H1 (cell line): ENCODE measurements around the gene RBM19. TPM values are rescaled to one million over a fixed set of nuclear protein-coding genes. Genes with fewer than 3 reads are reported as not detected.

Experiments
- CTCF ChIA-PET: fragments of 300-600 bp; sonication (Branson Sonifier 250); formaldehyde crosslinking; loops from one replicate; lab custom pipeline; 2021; ENCODE audit not compliant: partially characterized antibody; lab: Charles Lee
- POLR2A ChIA-PET: fragments of 300-600 bp; sonication (Branson Sonifier 250); formaldehyde crosslinking; loops from one replicate; lab custom pipeline; 2021; ENCODE audit warnings: inconsistent platforms; ENCODE audit not compliant: partially characterized antibody; lab: Charles Lee
- DNase-seq, 2 experiments: peaks; one replicate each; pipeline versions ENCODE4 v3.0.0 to v3.0.0-alpha.2; 2010 to 2022; ENCODE audit warnings: low spot score in 2 of 2, low read depth in 1 of 2, mixed read lengths in 1 of 2
- FAIRE-seq: peaks from 2 replicates; lab custom pipeline; 2011; peaks lifted over from hg19 to GRCh38; lab: Jason Lieb, UNC
- H2AFZ ChIP-seq: 2 replicates; pipeline ENCODE4 v1.8.1; 2012; ENCODE audit warnings: low read length, inconsistent platforms
- H2AK5ac ChIP-seq: 2 replicates; pipeline ENCODE4 v1.6.1; 2013; ENCODE audit warnings: low read depth, low read length
- H2BK120ac ChIP-seq: replicated peaks from 2 replicates; pipeline ENCODE3; 2013; ENCODE audit warnings: low read depth, low read length, inconsistent platforms
- H2BK12ac ChIP-seq: 2 replicates; pipeline ENCODE4 v1.6.1; 2013; ENCODE audit warnings: low read depth, low read length
- H2BK15ac ChIP-seq: 2 replicates; pipeline ENCODE4 v1.6.1; 2013; ENCODE audit warnings: low read length
- H2BK20ac ChIP-seq: 2 replicates; pipeline ENCODE4 v1.6.1; 2013; ENCODE audit warnings: low read length
- H2BK5ac ChIP-seq: 2 replicates; pipeline ENCODE4 v1.6.1; 2013; ENCODE audit warnings: low read depth, low read length
- H3K14ac ChIP-seq: 2 replicates; pipeline ENCODE4 v1.6.1; 2013; ENCODE audit warnings: inconsistent platforms; ENCODE audit not compliant: insufficient read length
- H3K18ac ChIP-seq: 2 replicates; pipeline ENCODE4 v1.6.1; 2013; ENCODE audit warnings: low read length; ENCODE audit errors: extremely low read depth
- H3K23ac ChIP-seq: 2 replicates; pipeline ENCODE4 v1.6.1; 2013; ENCODE audit warnings: inconsistent platforms; ENCODE audit not compliant: insufficient read length
- H3K23me2 ChIP-seq: 2 replicates; pipeline ENCODE4 v1.6.1; 2013; ENCODE audit warnings: low read depth, low read length
- H3K27ac ChIP-seq: 2 replicates; pipeline ENCODE4 v1.6.1; 2011; ENCODE audit warnings: low read depth, low read length, inconsistent platforms
- H3K27me3 ChIP-seq, 4 experiments: replicated peaks in 1 of 4; 1 replicate in 1 of 4; 2 replicates in 3 of 4; pipeline versions ENCODE4 v1.6.1 to v1.8.1; 2011 to 2013; ENCODE audit warnings: low read length in 3 of 4, mild to moderate bottlenecking in 3 of 4, inconsistent platforms in 2 of 4, mixed read lengths in 2 of 4, moderate library complexity in 1 of 4; ENCODE audit not compliant: control insufficient read depth in 3 of 4, insufficient read depth in 3 of 4; ENCODE audit errors: extremely low read depth in 1 of 4
- H3K36me3 ChIP-seq, 4 experiments: 2 replicates each; pipeline versions ENCODE4 v1.6.1 to v1.8.1; 2011 to 2013; ENCODE audit warnings: mild to moderate bottlenecking in 4 of 4, low read length in 3 of 4, moderate library complexity in 2 of 4, control low read depth in 1 of 4, inconsistent platforms in 1 of 4; ENCODE audit not compliant: insufficient read depth in 4 of 4, control insufficient read depth in 2 of 4
- H3K4ac ChIP-seq: replicated peaks from 2 replicates; pipeline ENCODE3; 2013; ENCODE audit warnings: low read length, low read depth, mixed read lengths, inconsistent platforms; ENCODE audit not compliant: insufficient read length
- H3K4me1 ChIP-seq, 4 experiments: replicated peaks in 1 of 4; 1 replicate in 1 of 4; 2 replicates in 3 of 4; pipeline versions ENCODE4 v1.6.1 to v1.8.1; 2011 to 2013; ENCODE audit warnings: low read length in 3 of 4, inconsistent platforms in 2 of 4, mixed read lengths in 1 of 4; ENCODE audit not compliant: insufficient read depth in 4 of 4, control insufficient read depth in 3 of 4
- H3K4me2 ChIP-seq, 2 experiments: 2 replicates each; pipeline versions ENCODE4 v1.6.1 to v1.8.1; 2011 to 2013; ENCODE audit warnings: low read depth in 2 of 2, low read length in 2 of 2, control low read depth in 1 of 2, inconsistent platforms in 1 of 2, mild to moderate bottlenecking in 1 of 2; ENCODE audit not compliant: insufficient read depth in 1 of 2
- H3K4me3 ChIP-seq, 4 experiments: fragments of 200-600, 300-600 bp in 1 of 4; sonication (generic), shearing (Covaris generic), sonication (Bioruptor Twin) in 1 of 4; 2 replicates each; pipeline versions ENCODE4 v1.5.1 to v1.8.1; 2011 to 2016; ENCODE audit warnings: low read length in 4 of 4, low read depth in 3 of 4, control low read depth in 2 of 4, inconsistent platforms in 2 of 4, mild to moderate bottlenecking in 2 of 4, mixed read lengths in 1 of 4, moderate library complexity in 1 of 4; ENCODE audit not compliant: insufficient read depth in 2 of 4; ENCODE audit errors: extremely low read depth in 1 of 4
- H3K56ac ChIP-seq: replicated peaks from 2 replicates; pipeline ENCODE3; 2013; ENCODE audit warnings: low read depth, mild to moderate bottlenecking, mixed read lengths, low read length, inconsistent platforms; ENCODE audit not compliant: insufficient read length
- H3K79me1 ChIP-seq: 2 replicates; pipeline ENCODE4 v1.6.1; 2013; ENCODE audit warnings: low read depth, low read length, control low read depth
- H3K79me2 ChIP-seq, 2 experiments: 2 replicates each; pipeline versions ENCODE4 v1.6.1 to v1.8.1; 2012 to 2013; ENCODE audit warnings: low read length in 2 of 2, mild to moderate bottlenecking in 2 of 2, inconsistent platforms in 1 of 2; ENCODE audit not compliant: insufficient read depth in 2 of 2, control insufficient read depth in 1 of 2
- H3K9ac ChIP-seq, 4 experiments: replicated peaks in 1 of 4; 1 replicate in 1 of 4; 2 replicates in 3 of 4; pipeline versions ENCODE4 v1.6.1 to v1.8.1; 2011 to 2013; ENCODE audit warnings: low read depth in 3 of 4, low read length in 3 of 4, control low read depth in 2 of 4, mild to moderate bottlenecking in 2 of 4, moderate library complexity in 2 of 4, inconsistent platforms in 1 of 4; ENCODE audit errors: extremely low read depth in 1 of 4
- H3K9me3 ChIP-seq, 2 experiments: 2 replicates each; pipeline versions ENCODE4 v1.6.1 to v1.8.1; 2012 to 2013; ENCODE audit warnings: mild to moderate bottlenecking in 2 of 2, moderate library complexity in 2 of 2, control low read depth in 1 of 2, inconsistent platforms in 1 of 2, low read depth in 1 of 2, low read length in 1 of 2, mixed read lengths in 1 of 2; ENCODE audit not compliant: insufficient read depth in 2 of 2
- H4K20me1 ChIP-seq, 2 experiments: replicated peaks in 1 of 2; 2 replicates each; pipeline versions ENCODE3 to v1.8.1; 2011 to 2013; ENCODE audit warnings: inconsistent platforms in 2 of 2, low read length in 2 of 2, mild to moderate bottlenecking in 1 of 2; ENCODE audit not compliant: insufficient read depth in 2 of 2, control insufficient read depth in 1 of 2
- H4K5ac ChIP-seq: 2 replicates; pipeline ENCODE4 v1.6.1; 2013; ENCODE audit warnings: low read length, low read depth, mixed read lengths, inconsistent platforms; ENCODE audit not compliant: insufficient read length
- H4K8ac ChIP-seq: 2 replicates; pipeline ENCODE4 v1.8.0; 2013; ENCODE audit warnings: mild to moderate bottlenecking, moderate library complexity, low read length, inconsistent platforms; ENCODE audit not compliant: insufficient read depth; ENCODE audit errors: extremely low read depth
- H4K91ac ChIP-seq: replicated peaks from 2 replicates; pipeline ENCODE3; 2013; ENCODE audit warnings: low read length, mixed read lengths, inconsistent platforms; ENCODE audit not compliant: insufficient read length
- ASH2L ChIP-seq: fragments of 200-600, 300-600 bp; sonication (generic); IDR thresholded peaks from one replicate; pipeline ENCODE4 v1.7.1; 2017; ENCODE audit warnings: low read length
- CREB1 ChIP-seq: IDR thresholded peaks from 2 replicates; pipeline ENCODE4 v1.6.1; 2012; ENCODE audit warnings: inconsistent platforms
- E2F6 ChIP-seq: IDR thresholded peaks from 2 replicates; pipeline ENCODE4 v1.6.1; 2012; ENCODE audit warnings: inconsistent platforms
- HDAC2 ChIP-seq, 2 experiments: fragments of 300-600 bp in 1 of 2; sonication (generic) in 1 of 2; IDR thresholded peaks; 2 replicates each; pipeline ENCODE4 v1.6.1; 2011 to 2012; ENCODE audit warnings: low read depth in 2 of 2, low read length in 2 of 2, mild to moderate bottlenecking in 2 of 2, moderate library complexity in 2 of 2, borderline replicate concordance in 1 of 2, inconsistent platforms in 1 of 2
- HDAC6 ChIP-seq: IDR thresholded peaks from one replicate; pipeline ENCODE4 v1.7.1; 2012; ENCODE audit warnings: low read depth, mild to moderate bottlenecking, inconsistent platforms, low read length, moderate library complexity
- JUND ChIP-seq: IDR thresholded peaks from 2 replicates; pipeline ENCODE4 v1.6.1; 2011; ENCODE audit warnings: mild to moderate bottlenecking, improper control_type of control experiment, low read length
- SRF ChIP-seq: IDR thresholded peaks from 2 replicates; pipeline ENCODE4 v1.6.1; 2011; ENCODE audit warnings: mild to moderate bottlenecking, low read depth, low read length, moderate library complexity
- TEAD4 ChIP-seq: IDR thresholded peaks from 2 replicates; pipeline ENCODE4 v1.6.1; 2012; ENCODE audit warnings: low read depth, low read length, inconsistent platforms, mixed read lengths
- WGBS, 2 experiments: shearing (Covaris generic) in 1 of 2; methylation state at CpG; one replicate each; pipeline versions ENCODE4 v1.1.6 to v1.1.7; 2013 to 2015; ENCODE audit warnings: low lambda C conversion rate in 2 of 2, mixed read lengths in 2 of 2, inconsistent platforms in 1 of 2, low coverage in 1 of 2, missing lambda C conversion rate in 1 of 2; ENCODE audit not compliant: insufficient replicate concordance in 2 of 2, insufficient coverage in 1 of 2, insufficient read length in 1 of 2; ENCODE audit errors: extremely low coverage in 1 of 2, missing lambda C conversion rate in 1 of 2; 5-methylcytosine and 5-hydroxymethylcytosine counted together
- polyA plus RNA-seq, 7 experiments: library from polyadenylated mRNA; depleted of rRNA in 3 of 7; stranded (reverse) in 5 of 7; unstranded in 2 of 7; fragments of >200 nt in 5 of 7; fragments of 200-250 nt in 2 of 7; gene quantifications; 1 replicate in 5 of 7; 2 replicates in 1 of 7; 4 replicates in 1 of 7; pipeline versions ENCODE4 v1.2.1 to v1.2.3, GENCODE V29; 2011 to 2013; ENCODE audit warnings: missing spikeins in 2 of 7, mixed read lengths in 2 of 7
- total RNA-seq: library from RNA; stranded (reverse); fragmentation: NEBNext Ultra II Directional; extraction: Animal tissue kit (Norgen Biotek cat#: 25700); gene quantifications from 2 replicates; pipeline ENCODE4 v1.2.1, GENCODE V29; 2021

The RBM19 gene
- total and polyA plus RNA-seq, 2 of the 8 experiments (the other 6 are each of a cell fraction or from before 2014, with no cell fraction given): 23.4 to 61.9 TPM

- no peak overlapping the region for H3K9ac ChIP-seq
- TF ChIP-seq CREB1: no peak
- no peak for TF ChIP-seq ASH2L
- no peak for TF ChIP-seq JUND
- no peak for TF ChIP-seq TEAD4
- no peak for TF ChIP-seq SRF
- no peak for TF ChIP-seq HDAC2 (IDR thresholded peaks at IDR 0.05; ENCODE audit: borderline replicate concordance in 1 of 2, low read depth in 2 of 2, low read length in 2 of 2)
- no peak for TF ChIP-seq HDAC6
- no peak for TF ChIP-seq E2F6
- TF ChIP-seq, all 59 proteins: peak for 0
- Histone ChIP-seq H2AFZ (no peak overlapping the region), H2BK20ac (no peak overlapping the region), H3K9me3 (no peaks in the 10 kb centered on the region), H2BK5ac (no peak overlapping the region), H3K4me1 (peaks cover 0 to 5% (median 0%) of the 10 kb centered on the region in 4 experiments; a peak in 1 of 7 replicates), H3K56ac (no peak overlapping the region), H4K5ac (no peak overlapping the region), H2AK5ac (no peak overlapping the region), H2BK15ac (no peak overlapping the region), H3K4ac (no peak overlapping the region), H3K36me3 (no peaks in the 10 kb centered on the region), H2BK12ac (no peak overlapping the region), H4K20me1 (peaks cover 0 to 2% of the 10 kb centered on the region in 2 experiments), H3K23me2 (peaks cover 1% of the 10 kb centered on the region; the same call in 1 of the 2 replicates), H3K23ac (no peak overlapping the region), H3K27ac (no peak overlapping the region), H4K8ac (no peak overlapping the region), H3K18ac (no peak overlapping the region), H3K79me2 (no peaks in the 10 kb centered on the region), H3K4me2 (no peak overlapping the region), H3K79me1 (no peaks in the 10 kb centered on the region), H4K91ac (no peak overlapping the region), H3K4me3 (no peak overlapping the region), H2BK120ac (no peak overlapping the region), H3K14ac (no peak overlapping the region), H3K27me3 (no peaks in the 10 kb centered on the region)
- FAIRE-seq (no peak), DNase-seq (no peak)
- ChIA-PET POLR2A (interaction anchor here (1.4 kb wide), 1 partner anchor 24 kb away, joined by 6 read pairs; no protein-coding TSS in a partner anchor), CTCF (interaction anchor here (1.0 to 4.3 kb wide), 8 partner anchors 10 to 70 kb away, joined by 3 to 36 read pairs (median 6); no protein-coding TSS in a partner anchor)
- 78% methylated on average over 5 of the region's 5 CpGs; no CpG with 5 or more reads in 1 of the 2 experiments for WGBS, 2 experiments
Observed at GRCh38 chr12:113837084-113837483, 129.0 kb downstream of the RBM19 start.
